Subcutaneous abdominal adipose tissue (tissue), 5 donors: ENCODE measurements around the gene PBX1.
A peak's percentile ranks its signal among the peaks of the same experiment; 100 is the strongest.

Experiments
- H3K27ac ChIP-seq: one replicate; pipeline ENCODE4 v1.7.0; 2013; ENCODE audit warnings: low read depth, mild to moderate bottlenecking, inconsistent platforms, low read length, moderate library complexity
- H3K27me3 ChIP-seq, 5 donors: one replicate each; pipeline ENCODE4 v1.7.0; 2013; ENCODE audit warnings: low read length in 5 of 5, inconsistent platforms in 1 of 5; ENCODE audit not compliant: control insufficient read depth in 5 of 5, insufficient read depth in 4 of 5
- H3K36me3 ChIP-seq, 5 donors: one replicate each; pipeline ENCODE4 v1.7.0; 2013; ENCODE audit warnings: low read length in 5 of 5; ENCODE audit not compliant: control insufficient read depth in 5 of 5, insufficient read depth in 5 of 5
- H3K4me1 ChIP-seq, 5 donors: one replicate each; pipeline ENCODE4 v1.7.0; 2013; ENCODE audit warnings: low read length in 5 of 5, mild to moderate bottlenecking in 3 of 5, moderate library complexity in 1 of 5; ENCODE audit not compliant: control insufficient read depth in 5 of 5, insufficient read depth in 5 of 5
- H3K4me3 ChIP-seq, 5 donors: one replicate each; pipeline ENCODE4 v1.7.0; 2013; ENCODE audit warnings: low read length in 5 of 5, low read depth in 1 of 5
- H3K9ac ChIP-seq, 5 donors: one replicate each; pipeline ENCODE4 v1.7.0; 2013; ENCODE audit warnings: low read length in 5 of 5, mild to moderate bottlenecking in 4 of 5, moderate library complexity in 3 of 5
- H3K9me3 ChIP-seq, 5 donors: one replicate each; pipeline ENCODE4 v1.7.0; 2013; ENCODE audit warnings: low read length in 5 of 5; ENCODE audit not compliant: control insufficient read depth in 5 of 5
- donor health status: healthy.
- donor health status: healthy.
- donor health status: healthy.
- donor health status: healthy.
- donor health status: healthy.

PBX1 gene

DNA sequence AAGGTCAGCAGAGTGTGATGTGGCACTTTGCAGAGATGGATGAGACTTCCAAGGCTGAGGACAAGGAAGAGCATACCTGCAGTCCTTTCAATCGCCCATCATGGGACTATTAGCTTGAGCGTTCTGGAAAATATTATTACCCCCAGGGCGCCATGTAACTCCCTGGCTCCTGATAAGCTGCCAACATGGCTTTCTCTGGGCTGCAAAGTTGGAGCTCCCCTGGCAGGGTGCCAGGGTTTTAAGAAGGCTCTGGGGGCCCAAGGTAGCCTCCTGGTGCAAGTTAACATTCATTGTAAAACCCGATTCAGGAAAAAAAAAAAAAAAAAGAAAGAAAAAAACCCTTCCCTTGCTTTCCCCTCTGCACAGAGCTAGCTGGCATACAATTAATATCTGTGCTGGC, 196.7 kb downstream of the PBX1 start:
- H3K4me1 ChIP-seq = peaks cover 4 to 25% (median 21%) of the 10 kb centered on the region in 5 donors
- no peaks in the 10 kb centered on the region for H3K9me3 ChIP-seq
- H3K27me3 ChIP-seq = no peaks in the 10 kb centered on the region
- no peak overlapping the region for H3K27ac ChIP-seq
- no peak overlapping the region for H3K9ac ChIP-seq
- no peak overlapping the region for H3K4me3 ChIP-seq
- no peaks in the 10 kb centered on the region for H3K36me3 ChIP-seq

- no peaks in the 10 kb centered on the region for H3K27me3 ChIP-seq
- H3K9ac ChIP-seq = no peak overlapping the region
- H3K4me3 ChIP-seq = no peak overlapping the region
- H3K9me3 ChIP-seq = no peaks in the 10 kb centered on the region
- H3K27ac ChIP-seq = no peak overlapping the region
- no peaks in the 10 kb centered on the region for H3K36me3 ChIP-seq
- peaks cover 4 to 25% (median 21%) of the 10 kb centered on the region in 5 donors for H3K4me1 ChIP-seq
Observed at GRCh38 chr1:164756741-164757140, 197.8 kb downstream of the PBX1 start.

GRCh38 chr1:164757625-164758024, 198.6 kb downstream of the PBX1 start:
- Histone ChIP-seq H3K27me3 (no peaks in the 10 kb centered on the region), H3K36me3 (no peaks in the 10 kb centered on the region), H3K9ac (no peak overlapping the region), H3K9me3 (no peaks in the 10 kb centered on the region), H3K4me3 (no peak overlapping the region), H3K4me1 (peaks cover 4 to 23% (median 21%) of the 10 kb centered on the region in 5 donors), H3K27ac (no peak overlapping the region)

GRCh38 chr1:164759144-164759920, 200.3 kb downstream of the PBX1 start:
- H3K27ac ChIP-seq = no peak overlapping the region
- peaks cover 2 to 12% (median 9%) of the 10 kb centered on the region in 5 donors for H3K4me1 ChIP-seq
- no peaks in the 10 kb centered on the region for H3K27me3 ChIP-seq
- H3K4me3 ChIP-seq = no peak overlapping the region
- no peak overlapping the region for H3K9ac ChIP-seq
- no peaks in the 10 kb centered on the region for H3K36me3 ChIP-seq
- peaks cover 0 to 3% (median 0%) of the 10 kb centered on the region in 5 donors for H3K9me3 ChIP-seq

DNA sequence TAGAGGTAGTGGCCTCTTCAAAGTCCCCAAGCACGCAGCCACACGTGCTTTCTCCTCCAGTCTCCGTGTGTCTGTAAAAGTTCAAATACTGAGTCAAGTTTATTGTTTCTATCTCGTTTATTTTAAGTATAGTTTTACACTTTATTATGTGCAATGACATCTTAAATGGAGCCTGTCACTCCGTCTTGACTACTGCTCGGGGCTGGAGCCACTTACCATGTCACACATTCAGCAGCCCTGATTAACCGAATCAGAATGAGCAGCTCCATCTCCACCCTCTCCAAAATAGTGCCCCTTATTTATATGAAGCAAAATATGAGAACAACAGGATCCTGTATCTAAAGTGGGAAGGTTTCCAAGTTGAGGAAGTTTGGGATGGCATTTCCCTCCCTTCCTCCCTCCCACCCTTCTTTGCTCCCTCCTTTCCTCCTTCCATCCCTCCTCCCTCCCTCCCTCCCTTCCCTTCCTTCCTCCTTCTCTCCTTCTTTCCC, 201.0 kb downstream of the PBX1 start:
- Histone ChIP-seq H3K27ac (no peak overlapping the region), H3K27me3 (no peaks in the 10 kb centered on the region), H3K9me3 (peaks cover 0 to 3% (median 0%) of the 10 kb centered on the region in 5 donors), H3K9ac (no peak overlapping the region), H3K4me1 (peaks cover under 1 to 11% (median 7%) of the 10 kb centered on the region in 5 donors), H3K4me3 (no peak overlapping the region), H3K36me3 (no peaks in the 10 kb centered on the region)

- Histone ChIP-seq H3K4me1 (peaks cover 0 to 15% (median 10%) of the 10 kb centered on the region in 5 donors), H3K27me3 (no peaks in the 10 kb centered on the region), H3K9ac (no peak overlapping the region), H3K4me3 (no peak overlapping the region), H3K27ac (no peak overlapping the region), H3K36me3 (no peaks in the 10 kb centered on the region), H3K9me3 (peaks cover 0 to 3% (median 0%) of the 10 kb centered on the region in 5 donors)
Observed at GRCh38 chr1:164760569-164760968, 201.6 kb downstream of the PBX1 start.

DNA sequence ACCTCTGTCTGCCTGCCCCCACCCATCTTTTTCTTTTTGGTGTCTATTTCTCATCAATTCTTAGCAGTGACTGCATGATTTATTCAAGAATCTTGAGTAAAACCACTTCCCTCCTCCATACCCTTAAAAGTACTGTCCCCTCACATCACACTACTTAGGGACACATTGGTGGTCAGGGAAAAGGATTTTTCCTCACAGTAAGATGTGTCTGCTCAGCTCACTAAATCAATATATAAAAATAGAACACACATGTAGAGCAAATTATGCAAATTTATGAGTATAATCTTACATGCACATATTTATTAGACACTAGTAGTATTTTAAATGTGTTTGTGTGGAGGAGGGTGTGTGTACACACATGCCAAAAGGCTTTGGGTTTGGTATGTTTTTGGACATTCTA, 202.0 kb downstream of the PBX1 start:
- Histone ChIP-seq H3K27ac (no peak overlapping the region), H3K9ac (no peak overlapping the region), H3K27me3 (no peaks in the 10 kb centered on the region), H3K4me3 (no peak overlapping the region), H3K36me3 (no peaks in the 10 kb centered on the region), H3K4me1 (peaks cover 0 to 18% (median 11%) of the 10 kb centered on the region in 5 donors), H3K9me3 (peaks cover 0 to 3% (median 0%) of the 10 kb centered on the region in 5 donors)

DNA sequence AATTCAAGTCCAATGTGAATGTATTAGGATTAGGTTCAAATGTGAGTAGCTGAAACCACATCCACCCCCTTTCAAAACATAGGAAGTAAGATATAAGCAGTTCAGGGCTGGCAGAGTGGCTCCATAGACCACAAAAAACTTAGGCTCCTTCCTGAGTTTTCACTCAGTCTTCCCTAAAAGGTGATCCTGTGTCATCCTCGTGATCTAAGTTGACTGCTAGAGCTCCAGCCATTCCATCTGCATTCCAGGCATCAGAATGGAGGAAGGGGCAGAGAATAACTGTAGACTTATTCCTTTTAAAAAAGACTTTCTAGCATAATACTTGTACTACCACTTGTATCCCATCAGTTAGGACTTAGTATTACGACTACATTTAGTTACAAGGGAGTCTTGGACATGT, 204.1 kb downstream of the PBX1 start:
- Histone ChIP-seq H3K36me3 (no peaks in the 10 kb centered on the region), H3K27ac (no peak overlapping the region), H3K9me3 (peaks cover 0 to 3% (median 0%) of the 10 kb centered on the region in 5 donors), H3K4me3 (no peak overlapping the region), H3K27me3 (no peaks in the 10 kb centered on the region), H3K4me1 (peaks cover 0 to 35% (median 30%) of the 10 kb centered on the region in 5 donors), H3K9ac (no peak overlapping the region)

- H3K27me3 ChIP-seq = no peaks in the 10 kb centered on the region
- H3K36me3 ChIP-seq = no peaks in the 10 kb centered on the region
- peaks cover 0 to 3% (median 0%) of the 10 kb centered on the region in 5 donors for H3K9me3 ChIP-seq
- H3K4me3 ChIP-seq = no peak overlapping the region
- H3K4me1 ChIP-seq = peaks cover 0 to 43% (median 38%) of the 10 kb centered on the region in 5 donors
- no peak overlapping the region for H3K9ac ChIP-seq
- H3K27ac ChIP-seq = no peak overlapping the region
Observed at GRCh38 chr1:164764333-164764732, 205.3 kb downstream of the PBX1 start.

DNA sequence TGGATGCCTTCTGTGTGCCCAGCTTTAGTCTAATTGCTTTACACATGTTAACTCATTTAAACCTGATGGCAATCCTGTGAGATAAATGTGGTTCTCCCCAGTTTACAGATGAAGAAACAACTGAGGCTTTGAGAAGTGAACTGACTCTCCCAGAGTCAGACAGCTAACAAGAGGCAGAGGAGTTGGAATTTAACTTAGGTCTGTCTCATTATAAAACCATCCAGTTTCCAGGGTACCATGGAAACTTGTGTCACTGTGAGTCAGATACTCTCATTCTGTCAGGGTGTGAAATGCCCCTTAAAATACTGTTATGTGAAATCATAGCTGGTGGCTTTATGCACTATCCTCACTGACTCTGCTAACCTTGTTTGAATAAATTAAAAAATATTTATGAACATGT, 206.6 kb downstream of the PBX1 start:
- peaks cover 0 to 44% (median 44%) of the 10 kb centered on the region in 5 donors for H3K4me1 ChIP-seq
- no peaks in the 10 kb centered on the region for H3K27me3 ChIP-seq
- peaks cover 0 to 3% (median 0%) of the 10 kb centered on the region in 5 donors for H3K9me3 ChIP-seq
- H3K27ac ChIP-seq = peak overlapping the region; percentile 58
- no peak overlapping the region for H3K4me3 ChIP-seq
- peak overlapping the region in 1 of 5 donors; percentile 33 for H3K9ac ChIP-seq
- H3K36me3 ChIP-seq = no peaks in the 10 kb centered on the region
